Progenitor cell of endocrine pancreas (in vitro differentiated cells): ENCODE data around the gene DENND1B. TPM values are rescaled to one million over a fixed set of nuclear protein-coding genes. Genes with fewer than 3 reads are reported as not detected.

Experiments used
- DNase-seq: peaks from one replicate; pipeline ENCODE4 v3.0.0; 2021; ENCODE audit warnings: low spot score; ENCODE audit not compliant: unreplicated experiment
- H3K27ac Mint-ChIP-seq: 2 replicates; pipeline ENCODE4 v1.8.0; 2021; ENCODE audit warnings: mild to moderate bottlenecking, moderate library complexity, mixed read lengths
- H3K27me3 Mint-ChIP-seq: 2 replicates; pipeline ENCODE4 v1.8.0; 2021; ENCODE audit warnings: mixed read lengths
- H3K36me3 Mint-ChIP-seq: 2 replicates; pipeline ENCODE4 v1.8.0; 2022; ENCODE audit warnings: mixed read lengths; ENCODE audit not compliant: insufficient read depth
- H3K4me1 Mint-ChIP-seq: 2 replicates; pipeline ENCODE4 v1.8.0; 2021; ENCODE audit warnings: low read depth, mixed read lengths
- H3K4me3 Mint-ChIP-seq: 2 replicates; pipeline ENCODE4 v1.8.0; 2021; ENCODE audit warnings: low read depth, mild to moderate bottlenecking, moderate library complexity, mixed read lengths
- H3K9me3 Mint-ChIP-seq: 2 replicates; pipeline ENCODE4 v1.8.0; 2021; ENCODE audit warnings: low read depth, mixed read lengths
- total RNA-seq: library from RNA; stranded (reverse); gene quantifications from 2 replicates; pipeline ENCODE4 v1.2.1, GENCODE V29; 2021
- TF ChIP-seq, protein P1 (sequence below): fragments of 200-600 bp; sonication (generic); IDR thresholded peaks from one replicate; pipeline ENCODE4 v1.5.0; 2021; ENCODE audit warnings: antibody characterized with exemption, mild to moderate bottlenecking; ENCODE audit not compliant: unreplicated experiment

The DENND1B gene
- total RNA-seq, 1 donor from 2014 or later: 15.7 TPM

DNA sequence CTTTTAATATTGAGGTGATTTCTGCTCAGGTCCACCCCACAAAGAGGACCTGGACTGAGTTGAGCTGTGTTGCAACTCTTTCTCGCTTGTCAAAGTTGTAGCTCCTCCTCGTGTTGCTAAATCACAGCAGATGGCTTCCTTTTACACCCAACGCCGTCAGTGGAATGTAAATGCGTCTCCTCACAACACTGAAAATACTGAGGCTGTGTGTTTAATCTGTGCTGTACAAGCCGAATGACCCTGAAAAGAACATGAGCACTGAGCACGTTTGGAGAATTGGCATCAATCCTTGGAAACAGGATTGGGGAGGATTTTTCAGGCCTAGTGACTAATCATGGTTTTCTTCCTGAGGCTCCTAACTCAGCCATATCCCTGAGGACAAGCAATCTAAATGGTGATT lies 311.2 kb downstream of the DENND1B start:
- no peak for DNase-seq
- Mint-ChIP-seq H3K36me3 (no peaks in the 10 kb centered on the region), H3K4me3 (no peak overlapping the region), H3K27ac (no peak overlapping the region), H3K27me3 (no peaks in the 10 kb centered on the region), H3K4me1 (peaks cover 14% of the 10 kb centered on the region), H3K9me3 (no peaks in the 10 kb centered on the region)
- TF ChIP-seq, protein P1, sequence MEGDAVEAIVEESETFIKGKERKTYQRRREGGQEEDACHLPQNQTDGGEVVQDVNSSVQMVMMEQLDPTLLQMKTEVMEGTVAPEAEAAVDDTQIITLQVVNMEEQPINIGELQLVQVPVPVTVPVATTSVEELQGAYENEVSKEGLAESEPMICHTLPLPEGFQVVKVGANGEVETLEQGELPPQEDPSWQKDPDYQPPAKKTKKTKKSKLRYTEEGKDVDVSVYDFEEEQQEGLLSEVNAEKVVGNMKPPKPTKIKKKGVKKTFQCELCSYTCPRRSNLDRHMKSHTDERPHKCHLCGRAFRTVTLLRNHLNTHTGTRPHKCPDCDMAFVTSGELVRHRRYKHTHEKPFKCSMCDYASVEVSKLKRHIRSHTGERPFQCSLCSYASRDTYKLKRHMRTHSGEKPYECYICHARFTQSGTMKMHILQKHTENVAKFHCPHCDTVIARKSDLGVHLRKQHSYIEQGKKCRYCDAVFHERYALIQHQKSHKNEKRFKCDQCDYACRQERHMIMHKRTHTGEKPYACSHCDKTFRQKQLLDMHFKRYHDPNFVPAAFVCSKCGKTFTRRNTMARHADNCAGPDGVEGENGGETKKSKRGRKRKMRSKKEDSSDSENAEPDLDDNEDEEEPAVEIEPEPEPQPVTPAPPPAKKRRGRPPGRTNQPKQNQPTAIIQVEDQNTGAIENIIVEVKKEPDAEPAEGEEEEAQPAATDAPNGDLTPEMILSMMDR: no peak

DNA sequence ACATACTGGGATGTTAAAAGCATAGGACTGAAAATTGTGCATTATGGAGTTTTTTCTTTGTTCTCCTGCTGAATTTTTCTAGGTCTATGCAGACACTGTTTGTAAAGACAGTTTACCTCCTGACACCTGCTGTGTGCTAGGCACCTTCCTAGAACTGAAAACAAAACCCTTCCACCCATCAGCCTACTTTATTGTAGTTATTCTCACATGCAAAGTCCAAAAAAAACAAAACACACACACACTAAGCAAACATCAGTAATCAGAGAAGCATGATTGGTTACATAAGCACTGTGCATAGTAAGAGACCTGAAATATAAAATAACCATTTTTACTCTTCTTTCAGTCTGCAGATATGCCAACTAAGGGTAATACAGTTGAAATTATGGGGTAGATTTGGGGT lies 312.1 kb downstream of the DENND1B start:
- no peak overlapping the region for H3K27ac Mint-ChIP-seq
- peaks cover 14% of the 10 kb centered on the region for H3K4me1 Mint-ChIP-seq
- TF ChIP-seq, protein P1: no peak
- H3K9me3 Mint-ChIP-seq: no peaks in the 10 kb centered on the region
- DNase-seq: no peak
- H3K4me3 Mint-ChIP-seq: no peak overlapping the region
- H3K27me3 Mint-ChIP-seq: no peaks in the 10 kb centered on the region
- no peaks in the 10 kb centered on the region for H3K36me3 Mint-ChIP-seq

DNA sequence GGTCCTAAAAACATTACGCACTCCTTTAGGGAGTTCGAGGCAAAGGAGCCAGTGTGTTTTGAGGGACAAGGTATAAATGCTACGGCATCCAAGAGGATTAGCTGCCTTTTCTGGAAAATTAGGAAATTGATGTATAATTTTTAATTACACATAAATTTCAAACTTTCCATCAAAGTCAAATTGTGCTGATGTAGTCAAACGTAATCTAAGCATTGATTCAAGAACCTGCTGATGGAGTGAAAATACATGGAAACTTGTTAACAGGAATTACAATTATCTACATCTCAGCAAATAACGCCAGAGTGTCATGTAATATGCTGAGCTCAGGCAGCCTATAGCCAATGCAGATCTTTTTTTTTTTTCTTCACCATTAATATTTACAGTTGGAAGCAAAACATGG lies 312.7 kb downstream of the DENND1B start:
- Mint-ChIP-seq H3K27me3 (no peaks in the 10 kb centered on the region), H3K4me3 (no peak overlapping the region), H3K4me1 (peaks cover 14% of the 10 kb centered on the region), H3K9me3 (no peaks in the 10 kb centered on the region), H3K27ac (no peak overlapping the region), H3K36me3 (no peaks in the 10 kb centered on the region)
- DNase-seq: no peak
- TF ChIP-seq, protein P1: no peak

Other genes with a start within 250 kb of the DENND1B start
- gene C1orf53, start 127.2 kb upstream of the DENND1B start, total RNA-seq: 4.0 and 4.3 TPM in 2 replicates
- gene LHX9, start 141.9 kb upstream of the DENND1B start, total RNA-seq: not detected in 2 replicates